ENCODE data around the gene MEGF11.

MEGF11 gene

DNA sequence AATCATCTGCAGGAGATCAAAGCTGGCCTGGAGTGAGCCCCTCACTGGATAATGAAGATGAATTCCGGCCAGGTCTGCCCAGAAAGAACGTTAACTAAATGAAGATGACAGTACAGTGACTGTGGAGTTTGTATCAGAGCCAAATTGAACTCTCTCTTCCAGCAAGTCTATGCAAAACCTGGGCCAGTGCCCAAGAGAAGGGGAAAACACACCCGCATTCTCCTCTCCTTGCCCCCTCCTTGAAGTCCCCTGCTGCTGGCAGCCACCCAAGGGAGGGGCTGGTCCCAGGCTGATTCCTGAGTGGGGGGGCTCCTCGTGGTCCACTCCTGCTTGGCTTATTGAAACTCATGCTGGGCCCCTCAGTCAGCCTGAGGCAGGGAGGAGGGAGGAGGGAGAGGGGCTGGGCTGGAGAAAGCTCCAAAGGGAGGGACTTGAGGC, 228.5 kb downstream of the MEGF11 start:
- TF ChIP-seq, protein P1, sequence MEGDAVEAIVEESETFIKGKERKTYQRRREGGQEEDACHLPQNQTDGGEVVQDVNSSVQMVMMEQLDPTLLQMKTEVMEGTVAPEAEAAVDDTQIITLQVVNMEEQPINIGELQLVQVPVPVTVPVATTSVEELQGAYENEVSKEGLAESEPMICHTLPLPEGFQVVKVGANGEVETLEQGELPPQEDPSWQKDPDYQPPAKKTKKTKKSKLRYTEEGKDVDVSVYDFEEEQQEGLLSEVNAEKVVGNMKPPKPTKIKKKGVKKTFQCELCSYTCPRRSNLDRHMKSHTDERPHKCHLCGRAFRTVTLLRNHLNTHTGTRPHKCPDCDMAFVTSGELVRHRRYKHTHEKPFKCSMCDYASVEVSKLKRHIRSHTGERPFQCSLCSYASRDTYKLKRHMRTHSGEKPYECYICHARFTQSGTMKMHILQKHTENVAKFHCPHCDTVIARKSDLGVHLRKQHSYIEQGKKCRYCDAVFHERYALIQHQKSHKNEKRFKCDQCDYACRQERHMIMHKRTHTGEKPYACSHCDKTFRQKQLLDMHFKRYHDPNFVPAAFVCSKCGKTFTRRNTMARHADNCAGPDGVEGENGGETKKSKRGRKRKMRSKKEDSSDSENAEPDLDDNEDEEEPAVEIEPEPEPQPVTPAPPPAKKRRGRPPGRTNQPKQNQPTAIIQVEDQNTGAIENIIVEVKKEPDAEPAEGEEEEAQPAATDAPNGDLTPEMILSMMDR (IDR thresholded peaks at IDR 0.05; ENCODE audit: unreplicated experiment in 3 of 3): no peak
- H3K9me3 Mint-ChIP-seq: no peaks in the 10 kb centered on the region
- no peaks in the 10 kb centered on the region for H3K36me3 Mint-ChIP-seq (ENCODE audit: low read depth)
- peaks cover 12% of the 10 kb centered on the region for H3K27me3 Mint-ChIP-seq (ENCODE audit: low read depth)
- H3K4me1 Mint-ChIP-seq: peaks cover 34% of the 10 kb centered on the region
- no peak overlapping the region for H3K4me3 Mint-ChIP-seq
- H3K27ac Mint-ChIP-seq: peak overlapping the region; percentile 18 to 80 (median 51)

DNA sequence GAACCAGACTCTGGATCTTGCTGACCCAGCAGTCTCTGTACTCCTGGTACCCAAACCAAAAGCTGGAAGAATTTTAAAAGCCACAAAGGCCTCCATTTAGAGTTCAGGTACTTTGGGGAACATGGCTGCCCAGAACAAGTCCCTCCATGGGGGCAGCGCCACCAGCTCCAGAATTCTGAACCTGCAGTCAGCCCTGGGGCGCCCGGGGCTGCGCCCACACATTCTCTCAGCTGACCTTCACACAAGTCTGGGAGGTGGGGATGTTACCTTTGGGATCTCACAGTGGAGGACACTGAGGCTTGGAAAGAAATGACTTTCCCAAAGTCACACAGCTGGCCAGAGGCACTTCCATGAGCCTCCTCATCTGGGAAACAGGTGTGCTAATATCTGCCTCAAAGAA, 229.4 kb downstream of the MEGF11 start:
- TF ChIP-seq, protein P1 (IDR thresholded peaks at IDR 0.05; ENCODE audit: unreplicated experiment in 3 of 3): no peak
- Mint-ChIP-seq H3K27ac (no peak overlapping the region), H3K27me3 (ENCODE audit: low read depth) (peaks cover 16% of the 10 kb centered on the region), H3K4me1 (peaks cover 34% of the 10 kb centered on the region), H3K36me3 (ENCODE audit: low read depth) (no peaks in the 10 kb centered on the region), H3K4me3 (no peak overlapping the region), H3K9me3 (no peaks in the 10 kb centered on the region)

- H3K9me3 Mint-ChIP-seq: no peaks in the 10 kb centered on the region
- H3K27ac Mint-ChIP-seq: peak overlapping the region in 1 of 3 experiments; percentile 53
- H3K27me3 Mint-ChIP-seq (ENCODE audit: low read depth): peaks cover 20% of the 10 kb centered on the region
- H3K4me3 Mint-ChIP-seq: no peak overlapping the region
- no peaks in the 10 kb centered on the region for H3K36me3 Mint-ChIP-seq (ENCODE audit: low read depth)
- TF ChIP-seq, protein P1 (IDR thresholded peaks at IDR 0.05; ENCODE audit: unreplicated experiment in 3 of 3): no peak
- H3K4me1 Mint-ChIP-seq: peaks cover 38% of the 10 kb centered on the region
Observed at GRCh38 chr15:66023311-66023972, 230.1 kb downstream of the MEGF11 start.

DNA sequence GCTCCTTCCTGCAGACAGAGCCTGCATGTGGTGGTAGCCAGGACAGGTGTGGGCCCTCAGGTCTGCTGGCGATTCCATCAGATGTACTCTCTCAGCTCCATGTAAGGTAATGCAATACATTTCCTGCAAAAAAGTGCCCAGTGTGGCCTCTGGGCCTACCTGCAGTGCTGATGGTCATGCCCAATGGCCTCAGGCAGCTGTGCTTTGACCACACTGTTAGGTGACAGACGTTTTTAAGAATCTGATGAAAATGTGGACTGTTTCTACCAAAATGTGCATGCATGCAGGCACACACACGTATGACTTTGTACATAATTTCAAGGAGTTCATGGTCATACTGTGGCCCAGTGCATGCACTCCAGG, 231.4 kb downstream of the MEGF11 start:
- Mint-ChIP-seq H3K27me3 (ENCODE audit: low read depth) (peaks cover 29% of the 10 kb centered on the region), H3K4me3 (no peak overlapping the region), H3K9me3 (no peaks in the 10 kb centered on the region), H3K4me1 (peaks cover 43% of the 10 kb centered on the region), H3K36me3 (ENCODE audit: low read depth) (no peaks in the 10 kb centered on the region), H3K27ac (no peak overlapping the region)
- TF ChIP-seq, protein P1 (IDR thresholded peaks at IDR 0.05; ENCODE audit: unreplicated experiment in 3 of 3): no peak

DNA sequence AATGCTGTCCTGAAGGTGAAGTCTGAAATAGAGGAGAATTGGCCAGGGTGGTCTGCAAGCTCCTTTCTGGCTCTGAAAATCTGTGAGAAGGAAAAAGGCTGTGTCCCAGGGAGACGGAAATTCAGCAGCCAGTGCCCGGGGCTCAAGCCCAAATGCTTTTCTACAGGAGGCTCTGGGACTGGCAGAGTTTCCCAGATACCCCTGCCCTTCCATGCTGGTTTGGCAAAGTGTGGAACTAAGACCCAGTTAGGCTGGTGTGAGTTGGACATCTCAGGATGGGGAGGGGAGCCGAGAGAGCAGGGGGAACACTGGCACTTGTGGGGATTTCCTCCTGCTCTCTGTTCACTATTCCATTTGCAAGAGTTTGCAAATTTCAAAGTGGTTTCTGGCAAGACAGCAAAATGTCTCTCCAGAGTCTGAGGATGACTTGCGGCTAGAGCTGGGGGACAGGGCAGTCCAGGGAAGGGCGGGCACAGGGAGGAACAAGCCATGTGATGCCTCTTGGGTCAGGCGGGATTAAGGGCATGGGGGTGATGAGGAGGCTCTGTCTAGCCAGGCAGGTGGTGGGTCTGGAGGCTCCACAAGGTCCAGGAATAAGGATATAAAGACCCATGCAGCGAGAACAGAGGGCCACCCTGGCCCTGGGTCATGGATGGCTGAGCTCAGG, 231.9 kb downstream of the MEGF11 start:
- H3K4me1 Mint-ChIP-seq: peaks cover 41% of the 10 kb centered on the region
- TF ChIP-seq, protein P1 (IDR thresholded peaks at IDR 0.05; ENCODE audit: unreplicated experiment in 3 of 3): no peak
- H3K27ac Mint-ChIP-seq: peak overlapping the region in 1 of 3 experiments; percentile 20
- H3K27me3 Mint-ChIP-seq (ENCODE audit: low read depth): peaks cover 34% of the 10 kb centered on the region
- no peak overlapping the region for H3K4me3 Mint-ChIP-seq
- no peaks in the 10 kb centered on the region for H3K9me3 Mint-ChIP-seq
- no peaks in the 10 kb centered on the region for H3K36me3 Mint-ChIP-seq (ENCODE audit: low read depth)
